ENCODE measurements around the gene MRRF.

The MRRF gene, protein sequence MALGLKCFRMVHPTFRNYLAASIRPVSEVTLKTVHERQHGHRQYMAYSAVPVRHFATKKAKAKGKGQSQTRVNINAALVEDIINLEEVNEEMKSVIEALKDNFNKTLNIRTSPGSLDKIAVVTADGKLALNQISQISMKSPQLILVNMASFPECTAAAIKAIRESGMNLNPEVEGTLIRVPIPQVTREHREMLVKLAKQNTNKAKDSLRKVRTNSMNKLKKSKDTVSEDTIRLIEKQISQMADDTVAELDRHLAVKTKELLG

DNA sequence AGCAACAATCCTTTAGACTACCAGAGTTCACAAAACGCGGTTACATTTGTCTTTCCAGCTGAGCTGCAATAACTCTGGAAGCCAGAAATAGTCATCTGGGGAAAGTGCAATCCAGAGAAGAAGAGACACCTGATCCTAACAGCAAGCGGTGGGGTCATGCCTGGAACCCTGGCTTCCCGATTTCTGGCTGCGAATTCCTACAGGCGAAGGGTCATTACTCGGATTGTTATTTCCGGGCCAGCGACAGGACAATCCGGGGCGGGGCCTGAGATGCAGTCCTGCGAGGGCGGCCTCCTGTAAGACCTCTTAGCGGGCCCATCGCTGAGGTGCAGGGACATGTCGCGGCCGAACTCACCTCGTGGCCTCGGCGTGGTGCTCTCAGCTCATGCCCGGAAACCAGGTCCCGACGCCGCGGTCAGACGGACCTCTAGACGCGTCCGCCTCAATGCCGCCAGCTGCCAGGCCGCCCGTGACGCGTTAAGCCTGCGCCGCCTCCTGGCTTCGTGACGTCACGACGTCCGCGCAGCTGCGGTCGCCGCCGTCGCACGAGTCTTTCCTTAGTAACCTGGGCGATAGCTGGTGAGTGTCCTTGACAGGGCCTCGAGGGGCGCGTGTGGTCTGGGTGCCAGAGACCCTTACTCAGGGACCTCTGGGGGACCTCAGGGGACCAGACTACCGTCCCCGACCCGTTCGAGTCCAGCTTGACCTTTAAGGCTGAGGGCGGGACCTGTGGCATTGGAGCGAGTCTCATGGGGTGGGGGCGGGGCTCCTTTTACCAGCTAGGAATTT is at the start of gene MRRF, which contains the start of gene RBM18:
MRRF (plus strand) TSS at position 523 of the 789 bp plus-strand sequence. CDS start 6,010 bp downstream, outside the sequence.
RBM18 (minus strand) TSS at position 481 of the 789 bp plus-strand sequence. CDS start 3,348 bp downstream, outside the sequence.
- H3K9me2 ChIP-seq (replicated peaks; ENCODE audit: low read depth, low read length): no peaks in the 10 kb centered on the region
- H3K36me3 ChIP-seq (ENCODE audit: insufficient read depth, low read length): peaks cover 13% of the 10 kb centered on the region; the same call in 1 of the 2 replicates
- peaks cover 77% of the 10 kb centered on the region for H3K79me2 ChIP-seq (ENCODE audit: insufficient read depth, low read length)
- no peaks in the 10 kb centered on the region for H3K27me3 ChIP-seq (ENCODE audit: insufficient read depth, low read length, poor library complexity, severe bottlenecking)
- H4K20me1 ChIP-seq (ENCODE audit: insufficient read depth, low read length, poor library complexity, severe bottlenecking): peaks cover 28% of the 10 kb centered on the region
- H3K4me3 ChIP-seq (ENCODE audit: low read length, poor library complexity, severe bottlenecking): peak within 1 kb of the TSS; percentile 86
- peak within 1 kb of the TSS; percentile 94 for H2AFZ ChIP-seq (ENCODE audit: low read length)
- no peaks in the 10 kb centered on the region for H3K9me3 ChIP-seq (ENCODE audit: insufficient read depth, low read depth, low read length)
- H3K9ac ChIP-seq (ENCODE audit: low read depth, low read length, poor library complexity, severe bottlenecking): peak within 1 kb of the TSS; percentile 92
- TF ChIP-seq EZH2phosphoT487 (IDR thresholded peaks at IDR 0.05; ENCODE audit: borderline replicate concordance): no peak
- H3K4me2 ChIP-seq (ENCODE audit: low read depth, low read length, poor library complexity, severe bottlenecking): peak within 1 kb of the TSS; percentile 79
- H3K4me1 ChIP-seq (ENCODE audit: insufficient read depth, low read length, poor library complexity, severe bottlenecking): peaks cover 49% of the 10 kb centered on the region
- H3F3A ChIP-seq (ENCODE audit: low read depth): no peaks in the 10 kb centered on the region

DNA sequence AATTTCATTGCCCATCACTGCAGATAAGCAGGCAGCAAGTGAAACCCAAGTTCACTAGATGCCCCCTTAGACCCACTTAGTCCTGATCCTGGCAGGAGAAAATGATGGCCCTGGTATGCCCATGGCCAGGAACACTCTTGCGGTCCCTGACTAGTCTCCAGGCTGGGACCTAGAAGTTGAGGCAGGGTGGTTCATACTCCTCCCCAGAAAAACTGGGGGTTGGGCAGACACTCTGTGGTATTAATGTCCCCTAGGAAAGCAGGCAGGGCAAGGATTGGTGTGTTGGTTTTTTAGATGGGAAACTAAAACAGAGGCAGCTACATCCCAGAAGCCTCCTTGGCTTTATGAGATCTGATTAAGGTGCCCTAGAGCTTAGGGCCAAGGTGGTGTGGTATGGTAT is 49.0 kb upstream of the MRRF start:
- Histone ChIP-seq H3F3A (ENCODE audit: low read depth) (no peaks in the 10 kb centered on the region), H3K9me3 (ENCODE audit: insufficient read depth, low read depth, low read length) (no peaks in the 10 kb centered on the region), H3K4me1 (ENCODE audit: insufficient read depth, low read length, poor library complexity, severe bottlenecking) (peaks cover 14% of the 10 kb centered on the region), H3K9me2 (replicated peaks; ENCODE audit: low read depth, low read length) (no peaks in the 10 kb centered on the region), H3K36me3 (ENCODE audit: insufficient read depth, low read length) (no peaks in the 10 kb centered on the region), H4K20me1 (ENCODE audit: insufficient read depth, low read length, poor library complexity, severe bottlenecking) (no peaks in the 10 kb centered on the region), H3K79me2 (ENCODE audit: insufficient read depth, low read length) (no peaks in the 10 kb centered on the region), H2AFZ (ENCODE audit: low read length) (no peak overlapping the region), H3K4me3 (ENCODE audit: low read length, poor library complexity, severe bottlenecking) (no peak overlapping the region), H3K4me2 (ENCODE audit: low read depth, low read length, poor library complexity, severe bottlenecking) (no peak overlapping the region), H3K27me3 (ENCODE audit: insufficient read depth, low read length, poor library complexity, severe bottlenecking) (no peaks in the 10 kb centered on the region), H3K9ac (ENCODE audit: low read depth, low read length, poor library complexity, severe bottlenecking) (no peak overlapping the region)
- TF ChIP-seq EZH2phosphoT487 (IDR thresholded peaks at IDR 0.05; ENCODE audit: borderline replicate concordance): no peak
- TF ChIP-seq CTCF (conservative IDR thresholded peaks at IDR 0.05; ENCODE audit: low read length): no peak

DNA sequence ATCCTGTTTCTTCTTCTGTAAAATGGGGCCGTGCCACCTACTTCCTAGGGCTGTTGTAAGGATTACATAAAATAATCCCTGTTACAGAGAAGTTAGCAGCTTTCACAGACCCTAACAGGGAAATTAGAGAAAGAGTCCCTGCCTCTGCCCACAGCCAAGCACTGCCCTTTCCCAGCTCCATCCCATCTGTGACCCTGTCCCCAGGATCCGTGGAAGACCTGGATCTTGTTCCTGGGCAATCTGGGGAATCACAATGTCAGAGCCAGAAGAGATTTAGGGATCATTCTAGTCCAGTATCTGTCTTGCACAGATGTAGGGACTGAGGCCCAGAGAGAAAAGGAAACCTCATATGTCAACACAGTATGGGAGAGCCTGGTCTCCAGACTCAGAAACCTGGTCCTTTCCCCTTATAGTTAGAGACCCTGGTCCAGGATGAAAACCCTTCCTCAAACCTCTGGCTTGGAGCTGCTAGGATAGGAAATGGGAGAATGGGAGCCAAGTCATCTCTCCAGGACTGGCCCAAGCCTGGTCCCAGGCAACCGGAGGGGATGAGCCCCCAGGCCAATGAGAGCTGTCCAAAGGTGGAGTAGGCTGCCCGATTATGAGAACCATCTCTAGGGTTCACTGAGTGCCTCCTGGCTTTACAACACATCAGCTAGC is 48.4 kb upstream of the MRRF start:
- Histone ChIP-seq H3K79me2 (ENCODE audit: insufficient read depth, low read length) (no peaks in the 10 kb centered on the region), H3K4me1 (ENCODE audit: insufficient read depth, low read length, poor library complexity, severe bottlenecking) (peaks cover 14% of the 10 kb centered on the region), H3K9me2 (replicated peaks; ENCODE audit: low read depth, low read length) (no peaks in the 10 kb centered on the region), H3K9me3 (ENCODE audit: insufficient read depth, low read depth, low read length) (no peaks in the 10 kb centered on the region), H3K36me3 (ENCODE audit: insufficient read depth, low read length) (no peaks in the 10 kb centered on the region), H4K20me1 (ENCODE audit: insufficient read depth, low read length, poor library complexity, severe bottlenecking) (no peaks in the 10 kb centered on the region), H3K4me2 (ENCODE audit: low read depth, low read length, poor library complexity, severe bottlenecking) (no peak overlapping the region), H3F3A (ENCODE audit: low read depth) (no peaks in the 10 kb centered on the region), H3K27me3 (ENCODE audit: insufficient read depth, low read length, poor library complexity, severe bottlenecking) (no peaks in the 10 kb centered on the region), H3K4me3 (ENCODE audit: low read length, poor library complexity, severe bottlenecking) (no peak overlapping the region), H3K9ac (ENCODE audit: low read depth, low read length, poor library complexity, severe bottlenecking) (no peak overlapping the region), H2AFZ (ENCODE audit: low read length) (no peak overlapping the region)
- no peak for TF ChIP-seq EZH2phosphoT487 (IDR thresholded peaks at IDR 0.05; ENCODE audit: borderline replicate concordance)
- TF ChIP-seq CTCF (conservative IDR thresholded peaks at IDR 0.05; ENCODE audit: low read length): no peak
